HG02852 (cell line): ENCODE measurements around the gene AREL1.

Experiments used
- ATAC-seq: cut with Tn5 transposase; IDR thresholded peaks from one replicate; pipeline ENCODE4 v1.9.1; 2021; ENCODE audit warnings: mild to moderate bottlenecking, moderate library complexity; ENCODE audit not compliant: unreplicated experiment

AREL1 gene

GRCh38 chr14:74638966-74639365 lies 73.9 kb downstream of the AREL1 start:
- no peak for ATAC-seq

GRCh38 chr14:74638066-74638465 lies 74.8 kb downstream of the AREL1 start:
- no peak for ATAC-seq

- ATAC-seq, result no peak
Measured at GRCh38 chr14:74637178-74637550, 75.7 kb downstream of the AREL1 start.

- no peak for ATAC-seq
Measured at GRCh38 chr14:74636424-74637177, 76.3 kb downstream of the AREL1 start.

GRCh38 chr14:74635847-74636246 lies 77.0 kb downstream of the AREL1 start:
- no peak for ATAC-seq

GRCh38 chr14:74634964-74635363 lies 77.9 kb downstream of the AREL1 start:
- ATAC-seq, result no peak

- ATAC-seq, result no peak
Measured at GRCh38 chr14:74634481-74634880, 78.4 kb downstream of the AREL1 start.

- ATAC-seq, result no peak
Measured at GRCh38 chr14:74630881-74631690, 81.8 kb downstream of the AREL1 start.

GRCh38 chr14:74628418-74628817 lies 84.5 kb downstream of the AREL1 start:
- no peak for ATAC-seq

- no peak for ATAC-seq
Measured at GRCh38 chr14:74627076-74627475, 85.8 kb downstream of the AREL1 start.

GRCh38 chr14:74622257-74622656 lies 90.6 kb downstream of the AREL1 start:
- ATAC-seq, result no peak

GRCh38 chr14:74621556-74621955 lies 91.3 kb downstream of the AREL1 start:
- ATAC-seq, result no peak

- no peak for ATAC-seq
Measured at GRCh38 chr14:74620923-74621322, 92.0 kb downstream of the AREL1 start.

GRCh38 chr14:74620497-74620921 lies 92.4 kb downstream of the AREL1 start:
- no peak for ATAC-seq

GRCh38 chr14:74619672-74620131 lies 93.2 kb downstream of the AREL1 start:
- ATAC-seq, result no peak

GRCh38 chr14:74618078-74618952 lies 94.6 kb downstream of the AREL1 start:
- no peak for ATAC-seq

GRCh38 chr14:74616996-74617700 lies 95.7 kb downstream of the AREL1 start:
- ATAC-seq, result no peak

GRCh38 chr14:74616507-74616906 lies 96.4 kb downstream of the AREL1 start:
- no peak for ATAC-seq

- no peak for ATAC-seq
Measured at GRCh38 chr14:74615735-74616134, 97.1 kb downstream of the AREL1 start.
